Measurements from ENCODE around the gene SEZ6L. TPM values are rescaled to one million over a fixed set of nuclear protein-coding genes. Genes with fewer than 3 reads are reported as not detected.

The SEZ6L gene
- total RNA-seq, 1 experiment from 2014 or later: not detected

GRCh38 chr22:26418620-26419019 lies 249.4 kb downstream of the SEZ6L start:
- no TSS peak for BruUV-seq (replicated peaks)
- TF ChIP-seq ZNF274 (IDR thresholded peaks at IDR 0.05; ENCODE audit: low read depth, low read length) (no peak), ELF1 (IDR thresholded peaks at IDR 0.05; ENCODE audit: borderline replicate concordance, low read depth) (no peak), ZFX (IDR thresholded peaks at IDR 0.05) (no peak), EGR1 (IDR thresholded peaks at IDR 0.05; ENCODE audit: low read depth) (no peak), SP1 (IDR thresholded peaks at IDR 0.05; ENCODE audit: low read depth) (no peak), POLR2A (IDR thresholded peaks at IDR 0.05; ENCODE audit: borderline replicate concordance, extremely low read depth, insufficient read depth, insufficient read length) (no peak), JUND (IDR thresholded peaks at IDR 0.05) (no peak), TCF7L2 (IDR thresholded peaks at IDR 0.05; ENCODE audit: borderline replicate concordance, extremely low read depth, insufficient read depth, insufficient read length) (no peak), POLR2AphosphoS5 (IDR thresholded peaks at IDR 0.05; ENCODE audit: low read depth, low read length) (no peak), CBX3 (IDR thresholded peaks at IDR 0.05; ENCODE audit: low read depth) (no peak), SRF (IDR thresholded peaks at IDR 0.05; ENCODE audit: low read depth) (no peak)
- TF ChIP-seq, protein P1, sequence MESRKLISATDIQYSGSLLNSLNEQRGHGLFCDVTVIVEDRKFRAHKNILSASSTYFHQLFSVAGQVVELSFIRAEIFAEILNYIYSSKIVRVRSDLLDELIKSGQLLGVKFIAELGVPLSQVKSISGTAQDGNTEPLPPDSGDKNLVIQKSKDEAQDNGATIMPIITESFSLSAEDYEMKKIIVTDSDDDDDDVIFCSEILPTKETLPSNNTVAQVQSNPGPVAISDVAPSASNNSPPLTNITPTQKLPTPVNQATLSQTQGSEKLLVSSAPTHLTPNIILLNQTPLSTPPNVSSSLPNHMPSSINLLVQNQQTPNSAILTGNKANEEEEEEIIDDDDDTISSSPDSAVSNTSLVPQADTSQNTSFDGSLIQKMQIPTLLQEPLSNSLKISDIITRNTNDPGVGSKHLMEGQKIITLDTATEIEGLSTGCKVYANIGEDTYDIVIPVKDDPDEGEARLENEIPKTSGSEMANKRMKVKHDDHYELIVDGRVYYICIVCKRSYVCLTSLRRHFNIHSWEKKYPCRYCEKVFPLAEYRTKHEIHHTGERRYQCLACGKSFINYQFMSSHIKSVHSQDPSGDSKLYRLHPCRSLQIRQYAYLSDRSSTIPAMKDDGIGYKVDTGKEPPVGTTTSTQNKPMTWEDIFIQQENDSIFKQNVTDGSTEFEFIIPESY (IDR thresholded peaks at IDR 0.05; ENCODE audit: extremely low read depth, insufficient replicate concordance, low read length): no peak
- TF ChIP-seq, protein P2, sequence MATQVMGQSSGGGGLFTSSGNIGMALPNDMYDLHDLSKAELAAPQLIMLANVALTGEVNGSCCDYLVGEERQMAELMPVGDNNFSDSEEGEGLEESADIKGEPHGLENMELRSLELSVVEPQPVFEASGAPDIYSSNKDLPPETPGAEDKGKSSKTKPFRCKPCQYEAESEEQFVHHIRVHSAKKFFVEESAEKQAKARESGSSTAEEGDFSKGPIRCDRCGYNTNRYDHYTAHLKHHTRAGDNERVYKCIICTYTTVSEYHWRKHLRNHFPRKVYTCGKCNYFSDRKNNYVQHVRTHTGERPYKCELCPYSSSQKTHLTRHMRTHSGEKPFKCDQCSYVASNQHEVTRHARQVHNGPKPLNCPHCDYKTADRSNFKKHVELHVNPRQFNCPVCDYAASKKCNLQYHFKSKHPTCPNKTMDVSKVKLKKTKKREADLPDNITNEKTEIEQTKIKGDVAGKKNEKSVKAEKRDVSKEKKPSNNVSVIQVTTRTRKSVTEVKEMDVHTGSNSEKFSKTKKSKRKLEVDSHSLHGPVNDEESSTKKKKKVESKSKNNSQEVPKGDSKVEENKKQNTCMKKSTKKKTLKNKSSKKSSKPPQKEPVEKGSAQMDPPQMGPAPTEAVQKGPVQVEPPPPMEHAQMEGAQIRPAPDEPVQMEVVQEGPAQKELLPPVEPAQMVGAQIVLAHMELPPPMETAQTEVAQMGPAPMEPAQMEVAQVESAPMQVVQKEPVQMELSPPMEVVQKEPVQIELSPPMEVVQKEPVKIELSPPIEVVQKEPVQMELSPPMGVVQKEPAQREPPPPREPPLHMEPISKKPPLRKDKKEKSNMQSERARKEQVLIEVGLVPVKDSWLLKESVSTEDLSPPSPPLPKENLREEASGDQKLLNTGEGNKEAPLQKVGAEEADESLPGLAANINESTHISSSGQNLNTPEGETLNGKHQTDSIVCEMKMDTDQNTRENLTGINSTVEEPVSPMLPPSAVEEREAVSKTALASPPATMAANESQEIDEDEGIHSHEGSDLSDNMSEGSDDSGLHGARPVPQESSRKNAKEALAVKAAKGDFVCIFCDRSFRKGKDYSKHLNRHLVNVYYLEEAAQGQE (IDR thresholded peaks at IDR 0.05; ENCODE audit: low read depth): no peak
- Histone ChIP-seq H3K9me3 (ENCODE audit: control insufficient read depth in 1 of 2, insufficient read depth in 1 of 2, low read depth in 1 of 2, low read length in 2 of 2) (peaks cover 8 to 10% of the 10 kb centered on the region in 2 experiments; a peak in 2 of 4 replicates), H3K36me3 (ENCODE audit: control insufficient read depth in 1 of 2, insufficient read depth in 2 of 2, low read length in 2 of 2) (no peaks in the 10 kb centered on the region), H3K9me2 (ENCODE audit: insufficient read depth) (no peaks in the 10 kb centered on the region), H3K4me3 (replicated peaks in 1 of 2; ENCODE audit: low read depth in 1 of 2, low read length in 2 of 2) (no peak overlapping the region), H3K4me1 (ENCODE audit: control insufficient read depth in 1 of 2, insufficient read depth in 2 of 2, low read length in 2 of 2) (peaks cover 11 to 14% of the 10 kb centered on the region in 2 experiments), H3K27ac (ENCODE audit: low read depth, low read length) (no peak overlapping the region), H4K20me1 (ENCODE audit: insufficient read depth) (no peaks in the 10 kb centered on the region), H3K27me3 (ENCODE audit: insufficient read depth, low read length) (peaks cover 43% of the 10 kb centered on the region), H3K4me2 (ENCODE audit: low read length) (no peak overlapping the region), H3K79me2 (ENCODE audit: insufficient read depth, low read length) (no peaks in the 10 kb centered on the region), H3K9ac (ENCODE audit: low read length) (no peak overlapping the region), H2AFZ (ENCODE audit: low read depth, low read length, poor library complexity, severe bottlenecking) (no peak overlapping the region)
- RAD21 ChIA-PET (ENCODE audit: low non-redundant PET in 1 of 2, low total read pairs in 2 of 2, uncharacterized antibody in 2 of 2, unreplicated experiment in 2 of 2): no interaction called here
- intact Hi-C loops (cut with micrococcal nuclease): no loop called here
- ATAC-seq (no peak), DNase-seq (ENCODE audit: low read depth, low spot score) (no peak)
- POLR2A ChIA-PET: no interaction called here
- CTCF ChIA-PET: no interaction called here

Measured in HCT116 (cell line).